Measurements from ENCODE around the gene RABGAP1L.

DNA sequence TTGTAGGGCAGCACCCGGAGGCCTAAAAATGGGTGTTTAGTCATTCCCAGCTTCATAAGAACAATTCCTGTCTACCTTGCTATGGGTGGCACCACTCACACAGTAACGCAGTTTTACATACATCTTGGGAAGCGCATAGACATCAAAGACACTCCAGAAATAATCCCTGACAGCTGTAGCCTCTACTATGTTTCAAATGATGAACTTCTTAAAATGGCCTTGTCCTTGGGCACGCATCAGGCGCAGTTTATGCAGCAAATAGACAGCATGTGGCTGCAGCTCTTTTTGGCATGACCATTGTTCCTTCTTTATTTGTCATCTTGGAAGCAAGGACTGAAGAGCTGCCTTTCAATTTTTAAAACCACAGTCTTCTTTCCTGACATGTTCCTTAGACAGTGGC, 762.8 kb downstream of the RABGAP1L start:
- TF ChIP-seq, protein P1, sequence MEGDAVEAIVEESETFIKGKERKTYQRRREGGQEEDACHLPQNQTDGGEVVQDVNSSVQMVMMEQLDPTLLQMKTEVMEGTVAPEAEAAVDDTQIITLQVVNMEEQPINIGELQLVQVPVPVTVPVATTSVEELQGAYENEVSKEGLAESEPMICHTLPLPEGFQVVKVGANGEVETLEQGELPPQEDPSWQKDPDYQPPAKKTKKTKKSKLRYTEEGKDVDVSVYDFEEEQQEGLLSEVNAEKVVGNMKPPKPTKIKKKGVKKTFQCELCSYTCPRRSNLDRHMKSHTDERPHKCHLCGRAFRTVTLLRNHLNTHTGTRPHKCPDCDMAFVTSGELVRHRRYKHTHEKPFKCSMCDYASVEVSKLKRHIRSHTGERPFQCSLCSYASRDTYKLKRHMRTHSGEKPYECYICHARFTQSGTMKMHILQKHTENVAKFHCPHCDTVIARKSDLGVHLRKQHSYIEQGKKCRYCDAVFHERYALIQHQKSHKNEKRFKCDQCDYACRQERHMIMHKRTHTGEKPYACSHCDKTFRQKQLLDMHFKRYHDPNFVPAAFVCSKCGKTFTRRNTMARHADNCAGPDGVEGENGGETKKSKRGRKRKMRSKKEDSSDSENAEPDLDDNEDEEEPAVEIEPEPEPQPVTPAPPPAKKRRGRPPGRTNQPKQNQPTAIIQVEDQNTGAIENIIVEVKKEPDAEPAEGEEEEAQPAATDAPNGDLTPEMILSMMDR (IDR thresholded peaks at IDR 0.05), result no peak
- TF ChIP-seq POLR2A (IDR thresholded peaks at IDR 0.05), result no peak
